Activated CD4-positive, CD25-positive, alpha-beta regulatory T cell treated with anti-CD3 and anti-CD28 coated beads, Interleukin-2, amount 50 U/mL, for 72 hours (primary cell): ENCODE measurements around the gene SMIM29.
"Not testable (repeated sequence)": the region's sequence is repeated elsewhere in the genome, so short reads cannot be mapped to it uniquely, and the experiment has no call there.

Source experiments
- DNase-seq: peaks from one replicate; pipeline ENCODE4 v3.0.0; 2021

Gene SMIM29

DNA sequence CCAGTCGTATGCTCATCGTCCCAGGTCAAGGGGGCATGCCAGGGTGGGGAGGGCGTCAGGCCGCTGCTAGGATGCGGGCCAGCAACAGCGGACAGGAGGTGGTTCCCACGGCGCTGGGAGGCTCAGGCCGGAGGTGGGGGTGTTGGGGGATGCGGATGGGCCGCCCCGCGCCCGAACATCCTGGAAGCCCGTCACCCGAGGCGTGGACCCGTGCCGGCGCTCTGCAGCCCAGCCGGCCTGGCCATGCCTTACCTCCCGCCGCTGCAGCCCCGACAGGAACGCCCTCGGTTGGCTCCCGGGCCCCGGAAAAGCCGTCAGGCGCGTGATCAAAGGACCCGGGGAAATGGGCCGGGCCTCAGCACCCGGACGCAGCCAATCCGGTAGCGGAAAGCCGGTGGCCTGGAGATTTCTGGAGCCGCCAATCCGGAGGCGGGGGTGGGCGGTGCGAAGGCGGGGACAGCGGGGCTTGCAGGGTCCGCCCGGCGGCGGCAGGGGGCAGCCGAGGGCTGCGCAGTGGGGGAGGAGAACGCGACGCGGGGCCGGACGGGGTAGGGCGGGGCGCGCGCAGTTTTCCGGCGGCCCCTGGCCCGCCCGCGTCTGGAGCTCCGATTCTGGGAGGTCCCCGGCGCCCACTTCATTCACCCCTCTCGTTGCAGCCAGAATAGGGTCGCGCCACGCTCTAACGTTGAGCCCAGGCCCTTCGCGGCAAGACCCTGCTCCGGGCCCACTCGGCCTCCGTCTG, at the start of gene SMIM29:
Gene SMIM29, minus strand, starts transcription at position 280 of the 742 bp plus-strand sequence. CDS start 1,215 bp downstream, outside the sequence.
- peak; percentile 99 for DNase-seq

DNA sequence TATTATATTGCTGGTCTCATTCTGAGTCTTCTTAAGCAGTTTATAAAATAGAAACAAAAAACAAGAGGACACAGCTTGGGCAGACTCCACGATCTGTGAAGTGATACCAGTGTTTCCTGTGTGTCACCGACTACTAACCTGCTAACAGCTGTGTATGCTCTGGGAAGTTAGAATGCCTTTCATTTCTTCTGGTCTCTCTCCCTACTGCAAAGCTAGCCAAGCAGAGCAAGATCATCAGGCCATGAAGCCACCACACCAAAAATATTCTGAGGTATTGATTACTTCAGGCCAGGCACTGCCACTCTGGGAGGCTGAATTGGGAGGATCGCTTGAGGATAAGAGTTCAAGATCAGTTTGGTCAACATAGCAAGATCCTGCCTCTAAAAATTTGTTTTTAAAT, 46.9 kb upstream of the SMIM29 start:
- DNase-seq = no peak

GRCh38 chr6:34292954-34293353, 44.1 kb upstream of the SMIM29 start:
- DNase-seq = no peak

GRCh38 chr6:34289137-34289536, 40.3 kb upstream of the SMIM29 start:
- no peak for DNase-seq

DNA sequence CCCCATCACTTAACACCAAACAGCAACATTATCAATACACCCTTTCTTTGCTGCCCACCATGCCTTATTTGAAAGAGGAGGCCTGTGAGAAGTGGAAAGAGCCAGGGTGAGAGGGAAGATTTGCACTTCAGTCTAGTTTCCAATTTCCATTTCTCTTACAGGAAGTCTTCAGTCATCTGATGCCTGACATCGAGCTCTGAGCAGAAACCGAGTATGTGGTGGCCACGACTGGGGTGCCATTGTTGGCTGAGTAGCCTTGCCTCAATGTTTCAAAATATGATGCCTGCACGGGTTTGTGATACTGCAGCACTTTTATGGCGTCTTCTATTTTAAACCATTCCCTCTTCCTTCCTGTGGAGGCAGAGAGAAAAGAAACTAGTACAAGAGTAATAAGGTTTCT, 39.8 kb upstream of the SMIM29 start:
- DNase-seq = no peak

DNA sequence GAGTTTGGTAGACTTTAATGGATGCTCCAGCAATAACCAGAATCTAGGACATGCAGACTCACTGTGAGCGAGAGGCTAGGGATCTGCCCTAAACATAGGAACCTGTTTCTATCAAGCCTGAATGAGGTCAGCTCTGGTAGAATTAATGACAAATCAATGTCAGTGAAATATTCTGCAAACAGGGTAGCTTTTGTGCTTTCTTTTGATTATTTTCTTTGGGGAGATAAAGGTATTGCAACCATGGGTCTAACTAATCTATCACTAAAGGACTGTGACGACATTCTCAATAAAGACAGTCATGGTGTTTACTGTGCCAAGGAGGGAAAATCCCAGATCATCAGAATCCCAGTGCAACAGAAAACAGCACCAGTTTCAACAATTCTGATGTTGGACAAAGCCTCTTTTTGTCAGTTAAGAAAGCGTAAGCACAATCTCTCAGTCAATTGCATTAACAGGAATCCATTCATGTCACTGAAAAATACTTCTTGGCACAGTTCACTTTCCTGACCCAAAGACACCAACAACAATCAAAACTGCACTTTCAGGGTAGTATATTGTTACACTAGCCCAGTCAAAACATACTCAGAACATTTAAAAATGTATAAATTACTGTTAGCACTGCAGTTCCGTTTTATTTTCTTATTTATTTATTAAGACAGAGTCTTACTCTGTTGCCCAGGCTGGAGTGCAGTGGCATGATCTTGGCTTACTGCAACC, 36.8 kb upstream of the SMIM29 start:
- no peak for DNase-seq

DNA sequence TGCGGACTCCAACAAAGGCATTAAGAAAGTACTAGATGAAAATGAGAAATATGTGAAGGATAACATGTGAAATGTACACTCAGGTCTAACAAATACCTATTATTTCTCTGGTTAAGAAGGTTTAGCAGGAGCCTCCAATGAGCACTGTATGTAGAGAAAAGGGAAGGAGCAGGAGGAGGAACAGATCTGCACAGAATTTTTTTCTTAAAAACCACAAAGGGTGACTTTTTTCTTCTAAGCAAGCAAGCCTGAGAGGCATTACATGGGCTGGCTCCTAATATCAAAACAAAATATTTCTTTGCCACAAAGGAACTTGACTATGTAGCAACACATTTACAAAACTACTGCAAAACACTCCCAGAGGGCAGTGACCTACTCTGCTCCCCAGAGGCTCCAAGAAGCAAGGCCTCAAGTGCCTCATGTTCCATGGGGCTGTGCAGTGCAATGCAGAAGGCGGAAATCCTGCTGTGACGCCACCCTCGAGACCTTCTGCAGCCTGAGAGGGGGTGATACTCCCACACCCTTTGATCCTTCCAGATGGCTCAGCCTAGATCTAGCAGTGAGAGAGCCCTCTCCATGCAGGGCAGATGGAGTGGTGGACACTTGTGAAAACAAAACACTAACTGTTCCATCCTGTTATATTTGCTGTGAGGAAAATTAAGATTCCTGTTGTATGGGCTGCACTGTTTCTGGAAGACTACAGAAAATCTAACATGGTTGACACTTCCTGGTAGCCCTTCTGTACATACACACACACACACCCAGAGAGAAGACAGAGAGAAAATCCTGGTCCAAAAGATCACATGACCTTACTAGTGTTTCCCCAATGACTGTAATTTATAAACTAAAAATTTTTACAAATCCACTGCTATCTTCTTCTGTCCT, 36.0 kb upstream of the SMIM29 start:
- DNase-seq = no peak

DNA sequence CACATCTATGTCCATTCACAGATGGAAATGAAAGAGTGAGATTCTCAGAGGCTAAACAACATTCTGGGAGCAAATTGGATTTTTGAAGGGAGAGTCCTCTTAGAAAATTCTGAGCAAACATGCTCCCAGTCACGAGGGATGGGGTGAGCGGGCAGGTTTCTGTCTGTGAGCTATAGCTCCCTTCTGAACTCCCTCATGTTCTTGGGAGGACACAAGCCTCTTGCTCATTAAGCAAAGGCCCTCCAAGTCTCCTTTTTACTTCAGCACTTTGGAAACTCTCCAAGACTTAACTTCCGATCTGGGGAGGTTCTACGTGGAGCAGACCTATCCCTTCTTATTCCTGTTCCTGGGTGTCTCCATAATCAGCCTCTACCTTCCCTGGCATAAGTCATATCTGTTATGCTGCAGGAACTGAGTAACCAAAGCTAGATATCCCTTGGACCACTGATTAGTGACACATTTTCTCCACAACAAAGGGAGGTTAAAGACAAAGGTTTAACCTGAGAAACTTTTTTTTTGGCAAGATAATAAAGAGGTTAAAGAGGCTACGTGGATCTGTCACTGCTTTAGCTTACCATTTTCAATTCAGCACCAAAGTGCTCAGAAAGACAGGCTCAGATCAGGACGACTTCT, 33.0 kb upstream of the SMIM29 start:
- DNase-seq = no peak

DNA sequence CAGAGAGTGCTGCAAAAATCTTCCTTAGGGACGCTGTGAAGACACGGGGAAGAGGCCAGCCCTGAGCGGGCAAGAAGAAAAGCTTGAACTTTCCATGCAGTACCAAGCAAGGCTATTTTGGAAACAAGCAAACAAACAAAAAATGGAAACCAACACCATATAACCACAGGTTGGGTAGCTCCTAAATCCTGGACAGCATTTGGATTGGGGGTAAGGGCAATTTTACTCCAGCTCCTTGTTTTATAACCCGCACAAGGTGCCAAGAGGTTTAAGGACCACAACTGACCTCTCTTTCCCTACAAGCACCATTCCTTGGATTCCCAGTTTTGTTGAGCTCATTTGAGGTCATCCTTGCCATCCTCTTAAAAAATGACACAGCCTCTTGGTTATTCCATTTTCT, 31.4 kb upstream of the SMIM29 start:
- no peak for DNase-seq

DNA sequence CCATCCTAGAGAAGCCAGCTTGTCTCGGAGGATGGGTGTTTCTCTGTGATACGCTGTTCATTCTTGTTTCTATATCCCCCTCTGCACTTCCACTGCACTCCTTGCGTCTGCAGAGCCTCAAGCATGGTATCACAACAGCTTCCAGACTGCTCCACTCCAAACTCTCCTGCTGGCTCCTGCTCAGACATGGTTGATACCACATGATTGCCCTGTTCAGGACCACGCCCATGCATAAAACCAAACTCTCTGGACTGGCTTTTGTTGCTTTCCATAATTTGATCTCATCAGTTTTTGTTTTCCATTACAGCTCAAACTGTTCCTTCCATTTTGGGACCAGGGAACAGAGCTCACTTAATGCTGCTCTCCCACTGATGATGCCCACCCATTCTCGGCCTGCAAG, 30.0 kb upstream of the SMIM29 start:
- DNase-seq = no peak

DNA sequence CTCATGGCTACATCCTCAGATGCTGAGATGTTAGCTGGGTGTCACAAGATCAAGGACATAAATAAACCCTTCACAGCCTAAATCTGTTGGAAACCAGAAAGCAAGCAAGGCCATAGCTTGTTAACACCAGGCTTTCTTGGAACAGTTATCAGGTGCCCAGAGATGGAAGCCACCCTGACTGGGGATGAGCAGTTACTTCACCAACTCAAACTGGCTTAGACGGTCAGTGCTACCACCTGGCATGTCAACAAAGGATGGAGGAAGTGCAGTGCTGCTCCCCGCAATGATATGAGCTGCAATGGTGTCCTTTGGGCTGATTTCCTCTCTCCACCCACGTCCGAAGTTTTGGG, 28.9 kb upstream of the SMIM29 start:
- DNase-seq = no peak

GRCh38 chr6:34276881-34277762, 28.3 kb upstream of the SMIM29 start:
- no peak for DNase-seq

GRCh38 chr6:34276191-34276590, 27.4 kb upstream of the SMIM29 start:
- no peak for DNase-seq

DNA sequence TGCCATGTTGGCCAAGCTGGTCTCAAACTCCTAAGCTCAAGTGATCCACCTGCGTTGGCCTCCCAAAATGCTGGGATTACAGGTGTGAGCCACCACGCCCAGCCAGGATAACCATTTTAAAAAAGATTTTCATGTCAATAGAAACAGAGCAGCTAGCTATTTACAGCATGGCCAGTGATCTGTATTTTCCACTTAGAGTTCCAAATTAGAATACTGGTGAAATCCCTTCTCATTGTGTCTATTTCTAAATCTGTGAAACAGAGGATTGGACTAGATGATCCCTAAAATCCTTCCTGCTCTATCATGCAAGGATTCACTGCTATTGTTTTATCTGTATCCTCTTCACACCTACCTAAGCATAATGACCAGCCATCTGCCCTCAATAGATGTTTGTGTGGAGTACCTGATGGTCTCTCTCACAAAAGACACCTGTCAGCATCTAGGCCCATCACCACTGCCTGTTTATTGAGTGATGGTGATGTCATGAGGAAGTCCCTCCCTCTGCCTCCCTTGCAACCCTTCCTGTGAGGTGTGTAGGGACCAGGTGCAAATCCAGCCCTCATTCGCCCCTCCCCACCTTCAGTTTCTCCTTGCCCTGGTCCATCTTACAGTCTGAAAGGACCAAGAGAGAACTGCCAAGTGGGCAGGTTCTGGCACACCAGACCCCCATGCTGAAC, 26.5 kb upstream of the SMIM29 start:
- no peak for DNase-seq

DNA sequence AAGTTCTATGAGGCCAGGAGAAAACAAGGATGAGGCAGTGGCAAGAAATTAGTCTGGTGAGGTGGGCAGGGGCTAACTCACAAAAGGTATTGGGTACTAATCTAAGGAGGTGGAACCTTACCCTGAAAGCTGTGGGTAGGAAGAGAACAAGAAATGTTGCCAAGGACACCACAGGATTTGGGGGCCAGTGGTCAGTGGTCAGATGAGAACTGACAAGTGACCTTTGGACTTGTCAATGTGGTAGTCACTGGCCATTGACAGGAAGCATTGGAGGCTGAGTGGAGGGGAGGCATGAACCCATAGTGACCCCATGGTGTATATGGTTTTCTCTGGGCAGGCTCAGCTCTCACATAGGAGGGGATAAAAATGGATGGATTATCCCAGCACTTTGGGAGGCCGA, 25.3 kb upstream of the SMIM29 start:
- DNase-seq = no peak

GRCh38 chr6:34273242-34273805, 24.5 kb upstream of the SMIM29 start:
- no peak for DNase-seq

- DNase-seq = no peak
Observed at GRCh38 chr6:34272013-34272926, 23.5 kb upstream of the SMIM29 start.

- not testable (repeated sequence) for DNase-seq
Observed at GRCh38 chr6:34269658-34270341, 21.0 kb upstream of the SMIM29 start.

DNA sequence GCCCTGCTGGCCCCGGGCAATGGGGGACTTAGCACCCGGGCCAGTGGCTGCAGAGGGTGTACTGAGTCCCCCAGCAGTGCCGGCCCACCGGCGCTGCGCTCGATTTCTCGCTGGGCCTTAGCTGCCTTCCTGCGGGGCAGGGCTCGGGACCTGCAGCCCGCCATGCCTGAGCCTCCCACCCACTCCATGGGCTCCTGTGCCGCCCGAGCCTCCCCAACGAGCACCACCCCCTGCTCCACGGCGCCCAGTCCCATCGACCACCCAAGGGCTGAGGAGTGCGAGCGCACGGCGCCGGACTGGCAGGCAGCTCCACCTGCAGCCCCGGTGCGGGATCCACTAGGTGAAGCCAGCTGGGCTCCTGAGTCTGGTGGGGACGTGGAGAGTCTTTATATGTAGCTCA, 20.3 kb upstream of the SMIM29 start:
- DNase-seq = not testable (repeated sequence)
